Right ventricle myocardium inferior (tissue), 1 donor: Measurements from ENCODE around the gene PLEK. TPM values are rescaled to one million over a fixed set of nuclear protein-coding genes. Genes with fewer than 3 reads are reported as not detected.

Experiments used
- ATAC-seq: fragments of 200-7000 bp; cut with Tn5 transposase; one replicate; pipeline ENCODE4 v1.9.1; 2020; ENCODE audit warnings: mild to moderate bottlenecking, moderate library complexity
- DNase-seq: peaks from one replicate; pipeline ENCODE4 v3.0.0; 2021; ENCODE audit errors: missing footprints
- intact Hi-C: fragments of 100-400 bp; cut with DNase I; formaldehyde crosslinking; loops from one replicate; pipeline ENCODE4 v1.11.0; 2022
- total RNA-seq: library from RNA; stranded (reverse); fragmentation: NEBNext Ultra II Directional; extraction: Animal tissue kit (Norgen Biotek cat#: 25700); gene quantifications from one replicate; pipeline ENCODE4 v1.2.1, GENCODE V29; 2021
- donor health status: DM: no; HTN: yes; CAD: no; lungs with severe emphysema.

PLEK gene
- total RNA-seq, 1 donor from 2014 or later: 7.2 TPM

DNA sequence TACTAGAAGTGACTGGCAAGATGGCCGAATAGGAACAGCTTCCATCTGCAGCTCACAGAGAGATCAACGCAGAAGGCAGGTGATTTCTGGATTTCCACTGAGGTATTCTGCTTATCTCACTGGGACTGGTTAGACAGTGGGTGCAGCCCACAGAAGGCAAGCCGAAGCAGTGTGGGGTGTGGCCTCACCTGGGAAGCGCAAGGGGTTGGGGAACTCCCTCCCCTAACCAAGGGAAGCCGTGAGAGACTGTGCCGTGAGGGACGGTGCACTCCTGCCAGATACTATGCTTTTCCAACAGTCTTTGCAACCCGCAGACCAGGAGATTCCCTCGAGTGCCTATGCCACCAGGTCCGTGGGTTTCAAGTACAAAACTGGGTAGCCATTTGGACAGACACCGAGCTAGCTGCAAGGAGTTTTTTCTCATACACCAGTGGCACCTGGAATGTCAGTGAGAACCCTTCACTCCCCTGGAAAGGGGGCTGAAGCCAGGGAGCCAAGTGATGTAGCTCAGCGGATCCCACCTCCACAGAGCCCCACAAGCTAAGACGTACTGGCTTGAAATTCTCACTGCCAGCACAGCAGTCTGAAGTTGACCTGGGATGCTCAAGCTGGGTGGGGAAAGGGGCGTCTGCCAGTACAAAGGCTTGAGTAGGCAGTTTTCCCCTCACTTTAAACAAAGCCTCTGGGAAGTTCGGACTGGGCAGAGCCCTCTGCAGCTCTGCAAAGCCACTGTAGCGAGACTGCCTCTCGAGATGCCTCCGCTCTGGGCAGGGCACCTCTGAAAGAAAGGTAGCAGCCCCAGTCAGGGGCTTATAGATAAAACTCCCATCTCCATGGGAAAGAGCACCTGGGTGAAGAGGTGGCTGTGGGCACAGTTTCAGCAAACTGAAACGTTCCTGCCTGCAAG lies 40.1 kb downstream of the PLEK start:
- ATAC-seq (no peak), DNase-seq (no peak)
- intact Hi-C loops: no loop called here

DNA sequence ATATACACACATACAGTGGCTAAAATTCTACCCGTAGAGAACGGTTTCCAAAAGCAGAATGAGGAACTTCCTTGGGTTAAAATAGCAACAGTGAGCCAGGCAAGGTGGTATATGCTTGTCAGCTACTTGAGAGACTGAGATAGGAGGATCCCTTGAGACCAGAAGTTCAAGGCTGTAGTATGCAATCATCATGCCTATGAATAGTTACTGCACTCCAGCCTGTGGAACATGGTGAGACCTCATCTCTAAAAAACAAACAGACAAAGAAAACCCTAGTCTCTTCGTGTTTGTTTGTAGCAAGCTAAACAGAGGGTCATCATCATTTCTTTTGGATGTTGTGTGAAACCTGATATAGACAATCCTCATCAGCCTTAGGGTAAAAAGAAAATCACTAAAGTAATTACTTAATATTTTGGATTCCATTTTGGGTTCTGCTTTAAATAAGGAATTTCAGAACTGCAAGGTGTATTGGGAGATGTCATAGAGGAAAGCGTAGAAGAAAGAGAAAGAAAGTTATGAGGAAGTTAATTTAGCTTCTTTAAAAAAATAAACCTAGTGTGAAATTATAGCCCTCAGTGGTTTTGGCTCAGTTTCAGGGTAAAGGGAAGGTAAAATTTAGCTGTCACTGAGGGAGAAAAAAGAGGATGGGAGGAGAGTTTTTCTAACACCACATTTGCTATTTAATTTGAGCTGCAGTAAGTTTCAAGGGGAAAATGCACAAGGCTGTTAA lies 46.5 kb downstream of the PLEK start:
- no peak for DNase-seq
- intact Hi-C loops: no loop called here
- peak; percentile 39 for ATAC-seq

GRCh38 chr2:68412127-68412819 lies 47.2 kb downstream of the PLEK start:
- no peak for DNase-seq
- intact Hi-C loops: no loop called here
- no peak for ATAC-seq

DNA sequence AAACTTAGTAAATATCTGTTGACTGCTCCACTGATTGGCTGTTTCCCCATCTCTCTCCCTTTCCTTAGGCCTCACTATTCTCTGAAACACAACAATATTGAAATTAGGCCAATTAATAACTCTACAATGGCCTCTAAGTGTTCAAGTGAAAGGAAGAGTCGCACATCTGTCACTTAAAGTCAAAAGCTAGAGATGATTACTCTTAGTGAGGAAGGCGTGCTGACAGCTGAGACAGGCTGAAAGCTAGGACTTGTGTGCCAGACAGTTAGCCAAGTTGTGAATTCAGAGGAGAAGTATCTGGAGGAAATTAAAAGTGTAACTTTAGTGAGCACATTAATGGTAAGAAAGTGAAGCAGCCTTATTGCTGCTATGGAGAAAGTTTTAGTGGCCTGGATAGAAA lies 48.4 kb downstream of the PLEK start:
- intact Hi-C loops: no loop called here
- no peak for DNase-seq
- no peak for ATAC-seq

GRCh38 chr2:68414452-68414851 lies 49.4 kb downstream of the PLEK start:
- DNase-seq: no peak
- no peak for ATAC-seq
- intact Hi-C loops: no loop called here

GRCh38 chr2:68414876-68415275 lies 49.8 kb downstream of the PLEK start:
- intact Hi-C loops: no loop called here
- ATAC-seq: peak; percentile 86
- DNase-seq: no peak

GRCh38 chr2:68415521-68415920 lies 50.4 kb downstream of the PLEK start:
- intact Hi-C loops: no loop called here
- ATAC-seq: no peak
- DNase-seq: no peak

DNA sequence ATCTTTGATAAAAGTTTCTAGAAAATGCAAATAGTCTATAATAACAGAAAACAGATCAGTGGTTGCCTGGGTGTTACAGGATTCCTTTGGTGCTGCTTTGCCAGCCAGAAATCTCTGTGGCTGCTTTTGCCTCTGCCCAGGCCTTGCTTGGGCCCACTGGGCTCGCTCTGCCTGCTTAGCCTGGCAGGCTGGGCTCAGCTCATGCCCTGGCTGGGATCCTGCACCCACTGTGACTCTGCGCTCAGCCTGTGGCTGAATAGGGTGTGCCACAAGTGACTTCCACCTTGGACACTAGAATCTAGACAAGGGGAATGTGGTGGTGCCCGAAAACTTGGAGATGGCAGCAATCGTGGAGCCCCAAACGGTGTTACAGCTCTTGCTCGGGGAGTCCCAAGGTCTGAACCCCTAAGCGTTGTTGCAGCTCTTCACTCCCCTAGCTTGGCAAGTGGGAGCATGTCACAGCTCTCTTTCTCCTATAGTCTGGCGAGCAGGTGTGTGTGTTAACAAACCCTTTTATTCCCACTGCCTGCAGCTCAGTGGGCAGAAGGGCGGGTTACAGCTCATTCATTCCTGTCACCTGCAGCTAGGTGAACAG lies 51.1 kb downstream of the PLEK start:
- DNase-seq (no peak), ATAC-seq (no peak)
- intact Hi-C loops: no loop called here

DNA sequence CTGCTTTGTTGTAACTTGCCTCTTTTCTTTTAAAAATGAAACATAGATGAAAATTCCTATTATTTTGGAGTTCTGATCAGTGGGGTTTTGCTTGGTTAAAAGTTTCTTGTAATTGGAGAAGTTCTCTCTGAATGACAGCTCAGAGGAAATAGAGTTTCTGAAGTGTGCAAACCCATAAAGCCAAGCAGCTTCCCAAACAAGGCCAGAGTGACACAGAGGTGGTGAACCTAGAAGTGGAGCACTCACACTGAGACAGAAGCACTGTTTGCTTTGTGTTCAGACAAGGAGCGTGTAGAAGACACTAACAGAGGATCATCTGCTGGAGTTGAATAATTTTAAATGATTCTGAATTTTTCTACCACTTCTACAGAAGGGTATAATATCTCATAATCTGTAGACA lies 52.8 kb downstream of the PLEK start:
- DNase-seq (no peak), ATAC-seq (no peak)
- intact Hi-C loops: no loop called here

GRCh38 chr2:68418419-68418818 lies 53.3 kb downstream of the PLEK start:
- intact Hi-C loops: no loop called here
- DNase-seq: no peak
- no peak for ATAC-seq

DNA sequence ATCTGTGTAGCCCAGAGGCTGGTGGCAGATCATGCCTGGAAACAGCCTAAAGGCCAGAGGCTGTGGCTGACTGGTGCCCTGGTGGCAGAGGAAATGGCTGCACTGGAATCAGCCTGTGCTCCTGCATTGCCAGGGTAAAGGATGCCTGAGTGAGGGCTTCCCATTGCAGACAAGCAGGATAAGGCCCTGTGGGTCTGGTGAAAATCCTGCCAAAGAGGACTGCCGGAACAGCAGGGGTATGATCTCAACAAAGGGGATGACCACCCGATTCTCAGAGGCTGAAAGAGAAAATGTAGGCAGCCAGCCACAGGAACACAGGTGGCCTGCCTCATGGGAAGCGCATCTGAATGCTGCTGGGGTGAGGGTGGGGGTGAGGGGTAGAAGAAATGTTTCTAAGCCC lies 53.8 kb downstream of the PLEK start:
- no peak for ATAC-seq
- intact Hi-C loops: no loop called here
- DNase-seq: no peak

GRCh38 chr2:68420254-68420910 lies 55.3 kb downstream of the PLEK start:
- no peak for DNase-seq
- ATAC-seq: no peak

DNA sequence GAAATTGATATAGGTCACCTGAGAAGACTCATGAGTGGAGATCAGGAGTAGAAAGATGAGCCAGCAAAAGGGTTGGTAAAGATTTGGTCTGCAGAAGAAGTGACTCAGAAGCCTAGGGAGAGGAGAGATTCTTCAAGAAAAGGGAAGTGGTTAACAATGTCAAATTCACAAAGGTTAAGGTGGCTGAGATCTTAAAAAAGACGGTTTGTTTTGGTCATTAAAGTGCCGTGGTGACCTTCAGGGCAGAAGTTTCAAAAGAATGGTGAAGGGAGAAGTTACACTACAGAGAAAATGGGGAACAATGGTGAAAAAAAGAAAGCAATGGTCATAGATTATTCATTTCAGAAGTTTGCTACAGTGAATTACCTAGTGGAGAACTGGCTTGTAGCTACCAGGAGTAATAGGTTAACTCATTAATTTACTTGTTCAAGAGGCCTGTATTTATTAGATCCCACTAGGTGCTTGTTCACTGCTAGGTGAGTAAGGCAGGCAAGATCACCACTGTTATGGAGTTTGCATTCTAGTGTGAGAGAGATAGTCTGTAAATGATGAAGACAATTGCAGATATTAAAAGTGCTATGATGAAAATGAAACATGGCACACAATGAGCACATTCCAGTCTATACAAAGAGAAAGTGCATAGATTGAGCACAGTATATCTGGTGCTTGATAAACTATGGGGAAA lies 59.0 kb downstream of the PLEK start:
- intact Hi-C loops: no loop called here
- no peak for ATAC-seq
- DNase-seq: no peak

More at GRCh38 chr2:68420254-68420910, 55.3 kb downstream of the PLEK start:
- intact Hi-C loops: no loop called here

- DNase-seq (no peak), ATAC-seq (peak; percentile 20)
- intact Hi-C loops: no loop called here
Measured at GRCh38 chr2:68425503-68425902, 60.4 kb downstream of the PLEK start.

GRCh38 chr2:68426446-68426845 lies 61.4 kb downstream of the PLEK start:
- DNase-seq: no peak

DNA sequence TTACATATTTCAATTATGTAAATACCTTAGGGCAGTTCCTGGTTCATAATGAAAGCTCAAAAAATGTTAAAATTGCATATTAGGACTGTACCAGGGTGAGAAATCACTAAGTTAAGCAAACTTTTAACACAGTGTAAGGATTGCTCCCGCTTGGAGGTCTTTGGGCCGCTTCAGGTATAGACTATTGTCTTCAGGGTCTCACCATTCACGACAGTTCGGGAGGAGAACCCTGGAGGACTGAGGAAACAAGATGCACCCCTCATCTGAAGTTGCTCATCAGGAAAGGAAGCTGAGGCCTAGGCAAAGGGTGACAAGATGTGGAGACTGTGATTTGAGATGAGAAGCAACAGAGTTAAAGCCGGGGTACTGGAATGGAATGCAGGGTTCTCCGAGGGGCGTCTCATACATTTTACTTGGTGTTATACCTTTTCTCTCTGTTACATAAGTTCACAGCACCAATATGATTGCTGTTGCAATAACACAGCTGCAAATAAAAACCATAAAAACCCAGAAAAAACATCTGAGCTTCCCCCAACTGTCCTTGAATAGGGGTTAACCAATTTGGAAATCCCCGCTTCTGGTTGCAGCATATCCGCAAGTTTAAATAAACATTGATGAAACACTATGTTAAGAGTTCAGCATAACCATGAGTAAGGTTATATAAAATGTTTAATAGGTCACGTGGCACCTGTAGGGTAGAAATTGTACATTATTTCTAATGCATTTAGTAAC lies 61.9 kb downstream of the PLEK start:
- no peak for DNase-seq
- ATAC-seq: no peak
- intact Hi-C loops: no loop called here

More at GRCh38 chr2:68426446-68426845, 61.4 kb downstream of the PLEK start:
- ATAC-seq: no peak
- intact Hi-C loops: no loop called here

GRCh38 chr2:68428126-68428525 lies 63.0 kb downstream of the PLEK start:
- no peak for DNase-seq
- no peak for ATAC-seq
- intact Hi-C loops: no loop called here

DNA sequence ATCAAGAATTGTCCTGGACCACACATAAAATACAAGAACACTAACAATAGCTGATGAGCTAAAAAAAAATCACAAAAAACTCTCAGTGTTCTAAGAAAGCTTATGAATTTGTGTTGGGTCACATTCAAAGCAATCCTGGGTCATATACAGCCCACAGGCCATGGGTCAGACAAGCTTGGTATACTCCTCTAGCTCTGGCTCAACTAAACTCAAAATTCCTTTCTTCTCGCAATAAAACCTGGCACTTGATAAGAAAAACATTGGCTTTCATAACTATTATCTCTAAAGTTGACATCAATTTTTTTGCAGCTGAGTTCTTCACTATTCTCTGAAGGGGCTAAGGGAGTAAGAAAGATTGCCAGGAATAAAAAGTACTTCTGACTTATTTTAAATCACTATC lies 63.7 kb downstream of the PLEK start:
- ATAC-seq (no peak), DNase-seq (no peak)
- intact Hi-C loops: no loop called here
